AG04449 (cell line): ENCODE measurements around the gene ENAM.
A peak's percentile ranks its signal among the peaks of the same experiment; 100 is the strongest.
"Not testable (repeated sequence)": the region's sequence is repeated elsewhere in the genome, so short reads cannot be mapped to it uniquely, and the experiment has no call there.

Experiments
- CTCF ChIA-PET: fragments of 350-600 bp; formaldehyde crosslinking; extraction: SDS; loops from one replicate; lab custom pipeline; 2021; ENCODE audit warnings: antibody characterized with exemption; lab: Yijun Ruan, JAX
- POLR2A ChIA-PET: fragments of 400-600, 350-600 bp; formaldehyde crosslinking; extraction: SDS; loops from one replicate; lab custom pipeline; 2020; ENCODE audit warnings: antibody characterized with exemption, inconsistent platforms; lab: Yijun Ruan, JAX
- DNase-seq: peaks from one replicate; pipeline ENCODE4 v3.0.0-alpha.2; 2010; ENCODE audit warnings: low read depth, low spot score
- H3K4me3 ChIP-seq: 2 replicates; pipeline ENCODE4 v1.5.1; 2011; ENCODE audit warnings: low read depth, mild to moderate bottlenecking, control low read depth, low read length
- CTCF ChIP-seq: IDR thresholded peaks from one replicate; pipeline ENCODE4 v1.5.1; 2011; ENCODE audit warnings: mild to moderate bottlenecking, moderate library complexity, low read length, control low read depth, inconsistent platforms; ENCODE audit not compliant: insufficient read depth; ENCODE audit errors: missing control alignments

The ENAM gene

DNA sequence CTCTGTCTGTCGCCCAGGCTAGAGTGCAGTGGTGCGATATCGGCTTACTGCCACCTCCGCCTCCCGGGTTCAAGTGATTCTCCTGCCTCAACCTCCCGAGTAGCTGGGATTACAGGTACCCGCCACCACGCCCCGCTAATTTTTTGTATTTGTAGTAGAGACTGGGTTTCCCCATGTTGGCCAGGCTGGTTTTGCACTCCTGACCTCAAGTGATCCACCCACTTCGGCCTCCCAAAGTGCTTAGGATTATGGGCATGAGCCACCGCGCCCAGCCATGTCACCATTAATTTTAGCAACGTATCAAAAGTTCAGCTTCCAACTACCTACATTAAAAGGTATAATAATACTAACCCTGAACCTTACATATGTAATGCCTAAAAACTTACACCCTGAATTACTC, 58.8 kb downstream of the ENAM start:
- H3K4me3 ChIP-seq, result peak overlapping the region; percentile 98
- no peak for DNase-seq
- POLR2A ChIA-PET, result no interaction called here
- no peak for TF ChIP-seq CTCF
- CTCF ChIA-PET, result interaction anchor here (0.6 to 3.3 kb wide), 28 partner anchors 8 to 495 kb away, joined by 3 to 24 read pairs (median 4); partner anchors contain the start of genes JCHAIN and MOB1B

DNA sequence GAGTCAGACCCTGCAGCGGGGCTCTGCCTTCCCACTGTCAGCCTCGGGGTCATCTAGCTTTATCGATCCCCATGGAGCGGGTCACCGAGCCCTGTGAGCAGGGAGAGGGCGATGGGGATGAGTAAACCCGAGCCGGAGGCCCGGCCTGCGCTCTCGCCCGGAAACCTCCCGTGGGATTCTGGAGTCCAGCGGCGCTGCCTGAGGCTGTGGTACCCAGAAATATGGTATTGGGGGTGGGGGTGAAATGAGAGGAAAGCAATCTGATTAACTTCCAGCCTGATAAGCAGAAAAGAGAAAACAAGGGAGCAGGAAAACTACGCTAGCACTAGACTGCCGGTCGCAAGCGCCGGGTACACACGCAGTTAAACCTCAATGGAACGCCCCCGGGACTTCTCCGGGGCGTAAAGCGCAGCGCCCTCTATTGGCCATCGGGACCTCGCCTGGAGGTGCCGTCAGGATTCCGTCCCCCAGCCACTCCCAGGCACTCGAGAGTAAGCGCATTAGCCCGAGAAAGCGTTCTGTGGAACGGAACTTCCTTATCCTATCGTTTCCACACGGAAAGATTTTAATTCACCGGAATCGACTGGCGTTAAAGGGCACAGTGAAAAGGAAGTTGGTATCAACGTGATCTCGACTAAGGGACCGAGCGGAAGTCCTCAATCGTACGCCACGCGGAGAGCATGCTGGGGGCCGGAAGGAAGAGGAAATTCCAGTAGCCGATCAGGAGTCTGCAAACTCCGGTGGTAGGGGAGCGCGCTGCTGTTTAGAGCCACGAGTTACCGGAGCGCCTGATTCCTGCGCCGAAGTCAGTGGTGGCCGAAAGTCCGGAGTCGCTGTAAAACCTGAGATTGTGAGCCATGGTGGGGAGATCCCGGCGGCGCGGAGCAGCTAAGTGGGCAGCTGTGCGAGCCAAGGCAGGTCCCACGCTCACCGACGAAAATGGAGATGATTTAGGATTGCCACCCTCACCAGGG, 59.6 kb downstream of the ENAM start, which contains the start of gene UTP3:
Gene UTP3 (plus strand): TSS at position 712 of the 974 bp plus-strand sequence. CDS start 146 bp downstream, at position 858.
- ChIA-PET POLR2A (interaction anchor here (1.0 to 1.3 kb wide), 2 partner anchors 16 to 151 kb away, joined by 3 to 4 read pairs; no protein-coding TSS in a partner anchor), CTCF (interaction anchor here (0.6 to 3.6 kb wide), 34 partner anchors 8 to 495 kb away, joined by 3 to 31 read pairs (median 4); partner anchors contain the start of genes JCHAIN, MOB1B and RUFY3)
- H3K4me3 ChIP-seq, result peak within 1 kb of the TSS; percentile 98
- TF ChIP-seq CTCF, result peak; percentile 98
- peak; percentile 97 for DNase-seq

DNA sequence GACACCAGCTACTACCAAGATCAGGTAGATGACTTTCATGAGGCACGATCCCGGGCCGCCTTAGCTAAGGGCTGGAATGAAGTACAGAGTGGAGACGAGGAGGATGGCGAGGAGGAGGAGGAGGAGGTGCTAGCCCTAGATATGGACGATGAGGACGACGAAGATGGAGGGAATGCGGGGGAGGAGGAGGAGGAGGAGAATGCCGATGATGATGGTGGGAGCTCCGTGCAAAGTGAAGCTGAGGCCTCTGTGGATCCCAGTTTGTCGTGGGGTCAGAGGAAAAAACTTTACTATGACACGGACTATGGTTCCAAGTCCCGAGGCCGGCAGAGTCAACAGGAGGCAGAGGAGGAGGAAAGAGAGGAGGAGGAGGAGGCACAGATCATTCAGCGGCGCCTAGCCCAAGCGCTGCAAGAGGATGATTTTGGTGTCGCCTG, 60.3 kb downstream of the ENAM start:
- CTCF ChIA-PET, result interaction anchor here (0.9 to 3.6 kb wide), 12 partner anchors 8 to 865 kb away, joined by 3 to 31 read pairs (median 4); partner anchors contain the start of gene RUFY3
- POLR2A ChIA-PET, result interaction anchor here (1.0 to 1.3 kb wide), 2 partner anchors 15 to 150 kb away, joined by 3 to 4 read pairs; no protein-coding TSS in a partner anchor
- H3K4me3 ChIP-seq, result peak overlapping the region; percentile 98
- no peak for DNase-seq
- no peak for TF ChIP-seq CTCF

DNA sequence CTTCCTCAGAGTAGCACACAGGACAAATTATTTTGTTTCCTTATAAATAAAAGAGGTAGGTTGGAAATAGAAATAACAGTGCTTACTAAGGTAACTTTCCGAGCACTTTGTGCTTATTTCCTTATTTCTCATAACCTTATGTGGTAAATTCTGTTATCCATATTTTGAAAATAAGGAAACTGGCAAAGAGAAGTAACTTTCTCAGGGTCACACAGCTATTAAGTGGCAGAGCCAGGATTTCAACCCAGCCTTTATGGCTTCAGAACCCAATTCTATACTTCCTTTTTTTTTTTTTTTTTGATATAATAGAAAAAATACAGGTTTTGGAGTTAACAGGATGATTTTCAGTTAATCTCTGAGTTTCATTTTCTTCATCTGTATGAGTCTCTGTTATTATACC, 63.1 kb downstream of the ENAM start:
- ChIA-PET POLR2A (interaction anchor here (0.6 kb wide), 1 partner anchor 8 kb away, joined by 4 read pairs; no protein-coding TSS in a partner anchor), CTCF (interaction anchor here (1.4 to 3.6 kb wide), 3 partner anchors 8 to 14 kb away, joined by 5 to 31 read pairs (median 16); no protein-coding TSS in a partner anchor)
- TF ChIP-seq CTCF, result no peak
- no peak for DNase-seq
- H3K4me3 ChIP-seq, result no peak overlapping the region

GRCh38 chr4:70694633-70695032, 66.1 kb downstream of the ENAM start:
- CTCF ChIA-PET, result interaction anchor here (1.4 to 2.7 kb wide), 4 partner anchors 10 to 43 kb away, joined by 4 to 16 read pairs (median 4); no protein-coding TSS in a partner anchor
- POLR2A ChIA-PET, result interaction anchor here (0.6 kb wide), 1 partner anchor 11 kb away, joined by 5 read pairs; no protein-coding TSS in a partner anchor
- H3K4me3 ChIP-seq, DNase-seq: not testable (repeated sequence)
